K562 (cell line): ENCODE data around the gene SEL1L.

Experiments used
- MYNN ChIP-seq, 2 experiments: sonication (generic); formaldehyde crosslinking in 1 of 2; IDR thresholded peaks; 2 replicates each; pipeline versions ENCODE4 v1.5.0 to v1.6.1; 2016 to 2020; ENCODE audit warnings: antibody characterized with exemption in 1 of 2, missing genetic modification reagents in 1 of 2
- PCBP1 ChIP-seq: fragments of 200-400 bp; formaldehyde crosslinking; IDR thresholded peaks from 2 replicates; pipeline ENCODE4 v1.6.1; 2018; ENCODE audit warnings: mild to moderate bottlenecking, low read depth, low read length; ENCODE audit not compliant: poor library complexity, severe bottlenecking
- POLR2A ChIP-seq: fragments of 450-650 bp; conservative IDR thresholded peaks from 2 replicates; pipeline ENCODE4 v1.6.1; 2016
- RAD21 ChIP-seq, 2 experiments: fragments of 250-450 bp in 1 of 2; fragments of 450-650 bp in 1 of 2; sonication (Bioruptor Pico) in 1 of 2; formaldehyde crosslinking in 1 of 2; IDR thresholded peaks in 1 of 2; conservative IDR thresholded peaks in 1 of 2; 2 replicates each; pipeline versions ENCODE4 v1.4.0 to v1.8.0; 2020 to 2022; ENCODE audit warnings: mild to moderate bottlenecking in 2 of 2, moderate library complexity in 1 of 2
- SMARCE1 ChIP-seq: fragments of 450-650 bp; IDR thresholded peaks from 2 replicates; pipeline ENCODE4 v1.7.1; 2016; ENCODE audit warnings: mild to moderate bottlenecking
- TAF1 ChIP-seq: IDR thresholded peaks from 2 replicates; pipeline ENCODE4 v1.6.1; 2011; ENCODE audit warnings: mild to moderate bottlenecking, low read length, moderate library complexity; ENCODE audit not compliant: insufficient read depth, control insufficient read depth, severe bottlenecking; ENCODE audit errors: extremely low read depth
- ZFX ChIP-seq: sonication (generic); formaldehyde crosslinking; IDR thresholded peaks from 2 replicates; pipeline ENCODE4 v1.8.0; 2022; ENCODE audit warnings: mild to moderate bottlenecking, missing genetic modification reagents, moderate library complexity
- TF ChIP-seq, protein P1 (sequence below), 2 experiments: fragments of 450-650 bp; formaldehyde crosslinking in 1 of 2; IDR thresholded peaks; 2 replicates each; pipeline versions ENCODE4 v1.4.0 to v1.6.1; 2014 to 2020; ENCODE audit warnings: mild to moderate bottlenecking in 2 of 2, borderline replicate concordance in 1 of 2, low read depth in 1 of 2
- TF ChIP-seq, protein P2 (sequence below): sonication (generic); formaldehyde crosslinking; IDR thresholded peaks from 2 replicates; pipeline ENCODE4 v1.8.1; 2022; ENCODE audit warnings: missing genetic modification reagents

DNA sequence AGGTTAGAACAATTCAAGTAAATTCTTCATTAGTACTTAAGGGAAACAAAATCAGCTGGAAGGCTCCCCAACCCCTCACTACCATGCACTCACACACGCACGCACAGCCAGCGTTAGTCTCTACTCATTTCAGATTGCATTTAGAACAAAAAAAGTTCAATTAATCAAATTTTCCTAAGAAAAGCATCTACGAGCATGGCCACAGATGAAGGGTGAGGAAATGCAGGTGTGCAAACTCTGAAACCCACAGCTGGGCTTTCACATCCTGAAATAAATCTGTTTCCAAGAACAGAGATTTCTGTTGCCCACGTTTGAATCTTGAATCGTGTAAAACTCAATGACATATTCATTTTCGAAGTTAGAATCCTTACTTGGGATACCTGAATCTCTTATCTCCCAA is 62.6 kb downstream of the SEL1L start:
- TF ChIP-seq ZFX (CRISPR knock-in tag) (no peak), RAD21 (CRISPR knock-in tag; conservative IDR thresholded peaks at IDR 0.05 in 1 of 2, IDR thresholded peaks at IDR 0.05 in 1 of 2) (no peak), PCBP1 (no peak), TAF1 (no peak), POLR2A (no peak), SMARCE1 (no peak), MYNN (IDR thresholded peaks at IDR 0.05) (no peak), MYNN (CRISPR knock-in tag; IDR thresholded peaks at IDR 0.05) (no peak)
- TF ChIP-seq, protein P1, sequence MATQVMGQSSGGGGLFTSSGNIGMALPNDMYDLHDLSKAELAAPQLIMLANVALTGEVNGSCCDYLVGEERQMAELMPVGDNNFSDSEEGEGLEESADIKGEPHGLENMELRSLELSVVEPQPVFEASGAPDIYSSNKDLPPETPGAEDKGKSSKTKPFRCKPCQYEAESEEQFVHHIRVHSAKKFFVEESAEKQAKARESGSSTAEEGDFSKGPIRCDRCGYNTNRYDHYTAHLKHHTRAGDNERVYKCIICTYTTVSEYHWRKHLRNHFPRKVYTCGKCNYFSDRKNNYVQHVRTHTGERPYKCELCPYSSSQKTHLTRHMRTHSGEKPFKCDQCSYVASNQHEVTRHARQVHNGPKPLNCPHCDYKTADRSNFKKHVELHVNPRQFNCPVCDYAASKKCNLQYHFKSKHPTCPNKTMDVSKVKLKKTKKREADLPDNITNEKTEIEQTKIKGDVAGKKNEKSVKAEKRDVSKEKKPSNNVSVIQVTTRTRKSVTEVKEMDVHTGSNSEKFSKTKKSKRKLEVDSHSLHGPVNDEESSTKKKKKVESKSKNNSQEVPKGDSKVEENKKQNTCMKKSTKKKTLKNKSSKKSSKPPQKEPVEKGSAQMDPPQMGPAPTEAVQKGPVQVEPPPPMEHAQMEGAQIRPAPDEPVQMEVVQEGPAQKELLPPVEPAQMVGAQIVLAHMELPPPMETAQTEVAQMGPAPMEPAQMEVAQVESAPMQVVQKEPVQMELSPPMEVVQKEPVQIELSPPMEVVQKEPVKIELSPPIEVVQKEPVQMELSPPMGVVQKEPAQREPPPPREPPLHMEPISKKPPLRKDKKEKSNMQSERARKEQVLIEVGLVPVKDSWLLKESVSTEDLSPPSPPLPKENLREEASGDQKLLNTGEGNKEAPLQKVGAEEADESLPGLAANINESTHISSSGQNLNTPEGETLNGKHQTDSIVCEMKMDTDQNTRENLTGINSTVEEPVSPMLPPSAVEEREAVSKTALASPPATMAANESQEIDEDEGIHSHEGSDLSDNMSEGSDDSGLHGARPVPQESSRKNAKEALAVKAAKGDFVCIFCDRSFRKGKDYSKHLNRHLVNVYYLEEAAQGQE (IDR thresholded peaks at IDR 0.05; ENCODE audit: borderline replicate concordance), result no peak
- TF ChIP-seq, protein P1 (CRISPR knock-in tag; IDR thresholded peaks at IDR 0.05; ENCODE audit: low read depth), result no peak
- TF ChIP-seq, protein P2, sequence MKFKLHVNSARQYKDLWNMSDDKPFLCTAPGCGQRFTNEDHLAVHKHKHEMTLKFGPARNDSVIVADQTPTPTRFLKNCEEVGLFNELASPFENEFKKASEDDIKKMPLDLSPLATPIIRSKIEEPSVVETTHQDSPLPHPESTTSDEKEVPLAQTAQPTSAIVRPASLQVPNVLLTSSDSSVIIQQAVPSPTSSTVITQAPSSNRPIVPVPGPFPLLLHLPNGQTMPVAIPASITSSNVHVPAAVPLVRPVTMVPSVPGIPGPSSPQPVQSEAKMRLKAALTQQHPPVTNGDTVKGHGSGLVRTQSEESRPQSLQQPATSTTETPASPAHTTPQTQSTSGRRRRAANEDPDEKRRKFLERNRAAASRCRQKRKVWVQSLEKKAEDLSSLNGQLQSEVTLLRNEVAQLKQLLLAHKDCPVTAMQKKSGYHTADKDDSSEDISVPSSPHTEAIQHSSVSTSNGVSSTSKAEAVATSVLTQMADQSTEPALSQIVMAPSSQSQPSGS, result no peak
